Measurements from ENCODE around the gene TRA2A.

TRA2A gene

DNA sequence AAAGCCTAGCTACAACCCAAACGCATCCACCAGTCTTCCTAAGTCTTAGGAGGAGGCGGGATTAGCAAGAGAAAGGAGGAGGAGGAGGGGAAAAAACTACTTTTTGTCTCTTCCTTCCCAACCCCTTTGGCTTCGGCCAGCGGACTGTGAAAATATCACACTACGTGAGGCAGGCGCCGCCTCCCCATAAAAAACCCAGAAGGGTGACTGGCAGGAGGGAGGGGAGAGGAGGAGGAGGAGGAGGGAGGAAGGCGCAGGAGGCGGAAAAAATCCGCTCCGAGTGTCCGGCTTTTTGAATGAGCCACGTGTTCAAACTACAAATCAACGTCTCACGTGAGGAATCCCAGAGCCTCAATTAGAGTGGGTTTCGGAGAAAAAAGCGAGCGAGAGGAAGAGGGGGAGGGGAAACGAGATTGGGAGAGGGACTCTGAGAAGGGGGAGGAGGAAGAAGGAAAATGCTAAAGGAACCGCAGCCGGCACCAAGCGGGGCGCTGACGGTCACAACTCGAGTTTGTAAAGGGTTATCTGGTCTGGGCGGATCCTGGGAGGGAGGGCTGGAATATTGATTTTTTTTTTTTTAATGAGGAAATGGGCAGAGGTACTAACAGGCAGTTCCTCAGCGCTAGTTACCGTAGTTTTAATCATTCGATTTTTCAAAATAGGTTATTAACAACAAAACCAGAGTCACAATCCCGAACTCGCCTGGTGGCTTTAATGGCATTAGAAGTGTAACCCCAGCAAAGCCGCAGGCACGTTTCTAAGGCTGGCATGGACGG, 61.3 kb downstream of the TRA2A start, which contains the start of gene IGF2BP3:
Gene IGF2BP3 (minus strand): TSS at position 162 of the 776 bp plus-strand sequence. CDS start 381 bp downstream, outside the sequence.
- peak; percentile 96 for DNase-seq (ENCODE audit: low read depth)

DNA sequence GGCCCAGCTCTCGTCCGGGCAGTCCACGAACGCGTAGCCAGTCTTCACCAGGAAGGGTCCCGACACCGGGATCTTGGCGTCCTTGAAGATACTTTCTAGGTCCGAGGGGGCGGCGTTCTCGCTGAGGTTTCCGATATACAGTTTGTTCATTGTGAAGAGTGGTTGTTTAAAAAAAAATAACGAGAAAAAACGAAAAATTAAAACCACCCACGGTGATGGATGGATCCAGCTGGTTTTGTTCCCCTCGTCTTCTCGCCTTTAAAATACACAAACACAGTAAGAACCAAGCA, 61.9 kb downstream of the TRA2A start:
- no peak for DNase-seq (ENCODE audit: low read depth)

- no peak for DNase-seq (ENCODE audit: low read depth)
These were observed 62.4 kb downstream of the TRA2A start for GRCh38 chr7:23469150-23469960.

DNA sequence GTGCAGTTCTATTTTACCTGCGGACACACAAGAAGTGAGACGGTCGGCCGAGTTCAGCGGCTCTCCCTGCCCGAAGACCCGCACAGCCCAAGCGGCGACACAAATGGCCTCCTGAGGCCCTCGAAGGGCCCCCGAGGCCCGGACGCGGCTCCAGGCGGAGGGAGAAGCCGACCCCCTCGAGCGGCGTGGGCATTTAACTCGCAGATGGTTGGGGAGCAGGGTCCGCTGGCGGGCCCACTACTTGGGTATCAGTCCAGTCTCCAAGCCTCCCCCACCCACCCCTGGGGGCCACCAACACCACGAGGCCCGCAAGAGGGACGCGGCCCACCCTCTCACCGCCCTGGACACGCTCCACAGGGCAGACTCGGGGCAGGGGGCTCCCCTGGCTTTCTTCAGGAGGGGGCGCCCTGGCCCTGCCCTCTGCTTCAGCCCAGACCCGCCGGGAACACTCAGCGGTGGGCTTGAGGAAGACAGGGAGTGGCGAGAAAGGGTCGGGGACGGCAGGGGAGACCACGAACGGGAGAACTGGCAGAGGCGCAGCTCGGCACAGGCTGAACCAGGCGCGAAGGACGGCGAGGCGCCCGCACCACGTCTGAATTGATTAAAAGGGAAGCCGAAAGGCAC, 63.1 kb downstream of the TRA2A start:
- DNase-seq (ENCODE audit: low read depth): no peak

DNA sequence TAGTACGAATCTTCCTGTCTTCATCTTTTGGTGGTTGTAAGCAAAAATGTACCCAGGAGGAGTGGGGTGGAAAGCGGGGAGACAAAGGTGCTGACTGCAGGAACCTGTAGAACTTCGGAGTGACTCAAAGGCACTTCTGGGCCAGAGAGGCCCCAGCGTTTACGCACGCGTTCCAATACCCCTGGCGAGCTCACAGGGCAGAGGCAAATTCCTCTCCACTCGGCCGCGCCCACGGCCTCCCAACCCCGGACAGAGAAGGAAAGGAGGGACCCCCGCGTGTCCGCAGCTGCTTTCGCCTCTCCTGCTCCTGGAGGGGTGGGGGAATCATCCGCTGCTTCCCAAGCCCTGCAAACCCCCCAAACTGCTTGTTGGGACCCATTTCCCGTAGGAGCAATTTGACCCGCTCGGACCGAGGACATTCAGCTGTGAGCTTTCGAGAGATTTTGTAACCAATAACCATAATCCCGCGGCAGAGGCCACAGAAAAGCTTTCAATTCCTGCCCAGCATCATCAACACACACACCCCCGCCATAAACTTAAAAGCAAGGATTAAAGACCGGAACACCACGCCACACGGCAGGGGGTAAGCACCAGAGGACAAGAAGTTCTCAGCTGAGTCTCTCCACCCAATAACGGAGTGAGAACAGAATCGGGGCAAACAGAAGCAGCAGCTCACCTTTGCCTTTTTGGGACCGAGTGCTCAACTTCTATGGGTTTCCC, 63.8 kb downstream of the TRA2A start:
- DNase-seq (ENCODE audit: low read depth): no peak

DNA sequence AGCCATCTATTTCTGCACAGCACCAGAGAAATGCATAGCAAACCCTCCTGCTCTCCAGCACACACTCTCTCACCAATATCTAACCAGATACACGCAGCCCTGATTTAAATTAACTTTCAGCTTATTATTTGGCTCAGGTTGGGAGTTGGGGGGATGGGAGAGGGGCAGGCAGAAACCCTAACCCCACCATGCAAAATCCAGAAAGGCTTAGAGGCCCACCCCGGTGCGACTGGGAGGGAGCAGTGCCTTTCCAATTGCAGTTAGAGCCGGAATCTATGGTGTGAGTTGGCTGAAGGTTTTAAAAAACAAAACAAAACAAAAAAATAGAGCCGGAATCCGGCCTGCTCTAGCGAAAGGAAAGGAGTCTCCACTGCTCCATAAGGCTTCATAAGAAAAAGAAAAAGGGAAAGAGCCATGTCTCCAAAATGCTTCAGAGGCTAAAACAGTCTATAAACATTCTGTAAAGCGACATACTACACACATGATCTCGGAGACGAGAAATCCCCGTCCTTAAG, 64.4 kb downstream of the TRA2A start:
- DNase-seq (ENCODE audit: low read depth): no peak

DNA sequence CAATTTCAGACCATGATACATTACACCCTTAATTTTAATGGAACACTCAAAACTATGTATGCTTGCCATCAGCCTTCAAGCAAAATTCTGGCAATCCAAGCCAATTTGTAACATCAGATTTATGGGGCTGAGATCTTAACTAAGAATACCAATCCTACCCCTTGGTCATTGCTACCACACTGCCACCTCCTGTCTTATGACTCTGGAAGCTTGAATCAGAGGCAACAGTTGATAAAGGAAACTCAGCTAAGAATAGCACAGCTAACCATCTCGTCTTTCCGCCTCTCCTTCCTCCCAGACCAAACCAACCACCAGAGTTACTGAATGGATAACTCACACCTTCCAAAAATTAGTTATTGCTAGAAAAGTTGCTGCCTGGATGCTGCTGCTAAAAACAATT, 68.9 kb downstream of the TRA2A start:
- peak; percentile 31 for DNase-seq (ENCODE audit: low read depth)

DNA sequence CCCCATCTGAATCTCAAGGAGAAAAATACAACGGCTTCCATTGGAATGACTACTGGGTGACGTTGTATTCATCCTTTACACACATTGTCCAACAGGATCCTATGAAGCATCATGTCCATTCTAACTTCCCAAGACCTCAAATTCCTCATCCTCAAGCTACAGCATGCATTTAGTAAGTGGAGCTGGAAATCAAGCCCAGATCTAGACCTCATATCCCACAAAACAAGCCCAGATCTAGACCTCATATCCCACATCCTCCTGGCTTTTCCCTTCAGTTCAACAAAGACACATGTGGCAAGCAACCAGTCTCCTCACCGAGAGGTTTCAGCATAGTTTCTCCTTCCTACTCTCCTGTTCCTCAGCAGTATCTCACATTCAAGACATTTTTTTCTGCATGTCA, 73.7 kb downstream of the TRA2A start:
- DNase-seq (ENCODE audit: low read depth): no peak

DNA sequence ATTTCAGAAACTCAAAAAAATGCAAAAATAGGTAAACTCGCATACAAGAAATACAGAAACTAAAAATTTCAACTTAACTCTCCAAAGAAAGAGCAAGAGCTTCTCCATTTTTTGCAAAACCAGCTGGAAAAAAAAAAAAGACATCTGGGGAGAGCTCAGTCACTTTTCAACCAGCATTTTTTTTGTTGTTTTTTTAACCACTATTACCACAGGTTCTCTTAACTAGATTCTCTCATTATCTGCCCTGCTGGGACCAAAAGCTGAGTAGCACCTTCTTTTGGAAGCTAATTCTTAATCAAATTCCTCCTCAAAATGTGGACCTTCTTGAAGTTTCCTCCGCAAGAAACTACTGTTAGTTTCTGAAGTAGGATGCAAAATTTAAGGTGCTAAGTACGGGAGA, 75.7 kb downstream of the TRA2A start:
- no peak for DNase-seq (ENCODE audit: low read depth)

DNA sequence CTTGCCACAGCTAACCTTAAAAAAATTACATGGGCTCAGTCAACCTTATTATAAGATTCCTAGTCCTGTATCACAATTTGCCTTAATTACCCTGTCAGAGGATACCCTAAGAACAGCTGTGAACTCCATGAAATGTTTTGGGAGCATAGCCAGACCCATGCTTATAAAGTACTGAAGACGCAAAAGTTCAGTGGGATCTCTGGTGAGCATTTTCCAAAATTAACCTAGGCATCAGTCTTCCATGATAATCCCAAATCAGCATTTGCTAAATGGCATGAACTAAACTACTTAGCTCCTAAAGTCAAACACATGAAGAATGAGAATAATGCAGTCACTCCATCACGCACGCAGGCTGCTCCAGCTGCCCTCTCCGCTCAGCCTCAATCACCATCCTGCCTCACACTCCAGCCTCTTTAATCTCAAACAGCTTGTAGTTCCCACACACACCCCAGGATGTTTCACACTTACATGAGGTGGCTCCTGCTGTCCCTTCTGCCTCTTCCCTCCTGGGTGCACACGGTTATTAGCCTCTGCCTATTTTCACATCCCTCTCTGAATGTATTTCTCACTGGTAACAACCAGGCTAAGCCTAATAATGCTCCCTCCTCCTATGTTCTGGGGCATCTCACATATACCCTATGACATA, 76.8 kb downstream of the TRA2A start:
- DNase-seq (ENCODE audit: low read depth): no peak

Measured in fibroblast of the conjunctiva (primary cell).